HEK293 (cell line): ENCODE data around the gene KRTAP10-11.

Experiments
- CTCF ChIA-PET: fragments of 350-600 bp; formaldehyde crosslinking; extraction: SDS; loops from one replicate; lab custom pipeline; 2021; ENCODE audit warnings: antibody characterized with exemption; lab: Yijun Ruan, JAX
- POLR2A ChIA-PET: fragments of 300-600 bp; formaldehyde crosslinking; extraction: SDS; loops from one replicate; lab custom pipeline; 2020; ENCODE audit warnings: antibody characterized with exemption, inconsistent platforms; lab: Yijun Ruan, JAX
- H3K27ac ChIP-seq: fragments of 200-500 bp; sonication (Bioruptor generic); 2 replicates; pipeline ENCODE4 v1.5.1; 2014; ENCODE audit warnings: low read depth, low read length, control low read depth, inconsistent platforms; ENCODE audit errors: extremely low read depth
- H3K36me3 ChIP-seq, 2 experiments: fragments of 200-500 bp in 1 of 2; sonication (Bioruptor generic) in 1 of 2; 1 replicate in 1 of 2; 2 replicates in 1 of 2; pipeline ENCODE4 v1.5.1; 2014 to 2017; ENCODE audit warnings: inconsistent platforms in 2 of 2, low read length in 2 of 2; ENCODE audit not compliant: control insufficient read depth in 2 of 2, insufficient read depth in 1 of 2
- H3K4me1 ChIP-seq: fragments of 200-500 bp; sonication (Bioruptor generic); 2 replicates; pipeline ENCODE4 v1.5.1; 2014; ENCODE audit warnings: mild to moderate bottlenecking, low read length, inconsistent platforms; ENCODE audit not compliant: control insufficient read depth, insufficient read depth
- H3K4me3 ChIP-seq: 2 replicates; pipeline ENCODE4 v1.5.1; 2011; ENCODE audit warnings: low read depth, mild to moderate bottlenecking, control low read depth, low read length, moderate library complexity
- H3K9me3 ChIP-seq: fragments of 200-500 bp; sonication (Bioruptor generic); 2 replicates; pipeline ENCODE4 v1.5.1; 2014; ENCODE audit warnings: low read depth, low read length, inconsistent platforms; ENCODE audit not compliant: control insufficient read depth, insufficient read depth
- BCL6B ChIP-seq: fragments of 450-650 bp; formaldehyde crosslinking; IDR thresholded peaks from 2 replicates; pipeline ENCODE4 v1.5.1; 2017; ENCODE audit warnings: missing biosample characterization, missing genetic modification characterization
- GLIS1 ChIP-seq: fragments of 450-650 bp; formaldehyde crosslinking; IDR thresholded peaks from 2 replicates; pipeline ENCODE4 v1.5.1; 2016; ENCODE audit warnings: missing biosample characterization, missing genetic modification characterization
- HOXC10 ChIP-seq: sonication (generic); formaldehyde crosslinking; IDR thresholded peaks from 2 replicates; pipeline ENCODE4 v1.8.1; 2023; ENCODE audit warnings: mild to moderate bottlenecking, missing genetic modification reagents
- INSM2 ChIP-seq: fragments of 450-650 bp; formaldehyde crosslinking; IDR thresholded peaks from 2 replicates; pipeline ENCODE4 v1.5.1; 2016; ENCODE audit warnings: missing biosample characterization, missing genetic modification characterization
- KLF10 ChIP-seq: fragments of 450-650 bp; IDR thresholded peaks from 2 replicates; pipeline ENCODE4 v1.5.1; 2018; ENCODE audit warnings: missing biosample characterization, mild to moderate bottlenecking, missing genetic modification characterization
- KLF7 ChIP-seq: fragments of 450-650 bp; formaldehyde crosslinking; IDR thresholded peaks from 2 replicates; pipeline ENCODE4 v1.5.1; 2016; ENCODE audit warnings: missing biosample characterization, missing genetic modification characterization, borderline replicate concordance
- SP3 ChIP-seq: fragments of 450-650 bp; formaldehyde crosslinking; IDR thresholded peaks from 2 replicates; pipeline ENCODE4 v1.5.1; 2016; ENCODE audit warnings: missing biosample characterization, missing genetic modification characterization
- ZBTB10 ChIP-seq: fragments of 450-650 bp; formaldehyde crosslinking; IDR thresholded peaks from 2 replicates; pipeline ENCODE4 v1.5.1; 2016; ENCODE audit warnings: missing biosample characterization, missing genetic modification characterization
- ZBTB21 ChIP-seq: fragments of 450-650 bp; formaldehyde crosslinking; IDR thresholded peaks from 2 replicates; pipeline ENCODE4 v1.5.1; 2017; ENCODE audit warnings: missing biosample characterization, missing genetic modification characterization
- ZBTB6 ChIP-seq: fragments of 450-650 bp; formaldehyde crosslinking; IDR thresholded peaks from 2 replicates; pipeline ENCODE4 v1.5.1; 2017; ENCODE audit warnings: missing biosample characterization, missing genetic modification characterization
- ZNF175 ChIP-seq: fragments of 450-650 bp; formaldehyde crosslinking; IDR thresholded peaks from 2 replicates; pipeline ENCODE4 v1.5.1; 2016; ENCODE audit warnings: missing biosample characterization, missing genetic modification characterization
- ZNF311 ChIP-seq: fragments of 450-650 bp; formaldehyde crosslinking; IDR thresholded peaks from 2 replicates; pipeline ENCODE4 v1.5.1; 2017; ENCODE audit warnings: missing biosample characterization, missing genetic modification characterization, borderline replicate concordance
- ZNF449 ChIP-seq: fragments of 450-650 bp; formaldehyde crosslinking; IDR thresholded peaks from 2 replicates; pipeline ENCODE4 v1.5.1; 2017; ENCODE audit warnings: missing biosample characterization, mild to moderate bottlenecking, missing genetic modification characterization, moderate library complexity
- ZNF48 ChIP-seq: fragments of 450-650 bp; formaldehyde crosslinking; IDR thresholded peaks from 2 replicates; pipeline ENCODE4 v1.5.1; 2016; ENCODE audit warnings: missing biosample characterization, missing genetic modification characterization
- ZNF488 ChIP-seq: fragments of 450-650 bp; formaldehyde crosslinking; IDR thresholded peaks from 2 replicates; pipeline ENCODE4 v1.5.1; 2016; ENCODE audit warnings: missing biosample characterization, missing genetic modification characterization
- ZNF514 ChIP-seq: fragments of 450-650 bp; formaldehyde crosslinking; IDR thresholded peaks from 2 replicates; pipeline ENCODE4 v1.5.1; 2016; ENCODE audit warnings: missing biosample characterization, missing genetic modification characterization
- ZNF529 ChIP-seq: fragments of 450-650 bp; formaldehyde crosslinking; IDR thresholded peaks from 2 replicates; pipeline ENCODE4 v1.5.1; 2017; ENCODE audit warnings: missing genetic modification characterization, missing biosample characterization; ENCODE audit not compliant: insufficient replicate concordance
- ZNF792 ChIP-seq: fragments of 450-650 bp; formaldehyde crosslinking; IDR thresholded peaks from 2 replicates; pipeline ENCODE4 v1.5.1; 2016; ENCODE audit warnings: missing biosample characterization, missing genetic modification characterization
- ZSCAN4 ChIP-seq: fragments of 450-650 bp; formaldehyde crosslinking; IDR thresholded peaks from 2 replicates; pipeline ENCODE4 v1.5.1; 2017; ENCODE audit warnings: missing biosample characterization, missing genetic modification characterization

KRTAP10-11 gene

GRCh38 chr21:44648557-44649311 lies 2.5 kb downstream of the KRTAP10-11 start:
- H3K9me3 ChIP-seq: no peaks in the 10 kb centered on the region
- POLR2A ChIA-PET: no interaction called here
- H3K4me1 ChIP-seq: no peaks in the 10 kb centered on the region
- no peak overlapping the region for H3K4me3 ChIP-seq
- TF ChIP-seq ZBTB21 (tag by site-specific recombination) (no peak), ZNF529 (tag by site-specific recombination) (no peak), SP3 (no peak), ZNF514 (tag by site-specific recombination) (no peak), KLF7 (tag by site-specific recombination) (no peak), ZSCAN4 (tag by site-specific recombination) (no peak)
- no peaks in the 10 kb centered on the region for H3K36me3 ChIP-seq
- CTCF ChIA-PET: interaction anchor here (0.7 kb wide), 1 partner anchor 145 kb away, joined by 4 read pairs; no protein-coding TSS in a partner anchor
- H3K27ac ChIP-seq: no peak overlapping the region

- POLR2A ChIA-PET: no interaction called here
- CTCF ChIA-PET: no interaction called here
- Histone ChIP-seq H3K4me3 (no peak overlapping the region), H3K36me3 (no peaks in the 10 kb centered on the region), H3K27ac (no peak overlapping the region), H3K4me1 (no peaks in the 10 kb centered on the region), H3K9me3 (no peaks in the 10 kb centered on the region)
- TF ChIP-seq ZNF529 (tag by site-specific recombination) (no peak), GLIS1 (tag by site-specific recombination) (no peak), ZNF792 (tag by site-specific recombination) (no peak), ZNF48 (tag by site-specific recombination) (no peak), INSM2 (no peak), ZBTB6 (tag by site-specific recombination) (no peak), ZNF449 (tag by site-specific recombination) (no peak), SP3 (no peak), ZNF311 (no peak), ZBTB10 (no peak), BCL6B (tag by site-specific recombination) (no peak), KLF10 (tag by site-specific recombination) (no peak), HOXC10 (CRISPR knock-in tag) (no peak), ZNF488 (tag by site-specific recombination) (no peak), ZNF175 (tag by site-specific recombination) (no peak)
Measured at GRCh38 chr21:44649521-44650100, 3.4 kb downstream of the KRTAP10-11 start.
